Ectodermal cell (in vitro differentiated cells): Measurements from ENCODE around the gene TGM3.

ENCODE experiments used
- H3K27ac ChIP-seq: 2 replicates; pipeline ENCODE4 v1.7.0; 2013; ENCODE audit warnings: mild to moderate bottlenecking, low read depth, low read length; ENCODE audit not compliant: insufficient read depth, poor library complexity, severe bottlenecking
- H3K27me3 ChIP-seq: 2 replicates; pipeline ENCODE4 v1.7.0; 2013; ENCODE audit warnings: mild to moderate bottlenecking, low read length; ENCODE audit not compliant: insufficient read depth, control insufficient read depth, poor library complexity, severe bottlenecking
- H3K36me3 ChIP-seq: one replicate; pipeline ENCODE4 v1.7.0; 2013; ENCODE audit warnings: low read length; ENCODE audit not compliant: control insufficient read depth, insufficient read depth
- H3K4me1 ChIP-seq: one replicate; pipeline ENCODE4 v1.7.0; 2013; ENCODE audit warnings: low read length; ENCODE audit not compliant: control insufficient read depth, insufficient read depth
- H3K4me3 ChIP-seq: 2 replicates; pipeline ENCODE4 v1.7.0; 2013; ENCODE audit warnings: low read depth, low read length, control low read depth; ENCODE audit not compliant: insufficient read depth
- H3K9me3 ChIP-seq: 2 replicates; pipeline ENCODE4 v1.7.0; 2013; ENCODE audit warnings: mild to moderate bottlenecking, low read length, moderate library complexity; ENCODE audit not compliant: control insufficient read depth
- WGBS, 2 experiments: methylation state at CpG; one replicate each; pipeline ENCODE4 v1.1.7; 2013; ENCODE audit warnings: missing lambda C conversion rate in 2 of 2; 5-methylcytosine and 5-hydroxymethylcytosine counted together

Gene TGM3

GRCh38 chr20:2282181-2282580, 13.6 kb upstream of the TGM3 start:
- no peaks in the 10 kb centered on the region for H3K36me3 ChIP-seq
- H3K4me1 ChIP-seq = no peaks in the 10 kb centered on the region
- no peak overlapping the region for H3K4me3 ChIP-seq
- WGBS, 2 experiments = 89 to 90% methylated on average over 4 of the region's 5 CpGs
- H3K27me3 ChIP-seq = no peaks in the 10 kb centered on the region
- no peak overlapping the region for H3K27ac ChIP-seq
- no peaks in the 10 kb centered on the region for H3K9me3 ChIP-seq

- Histone ChIP-seq H3K4me3 (no peak overlapping the region), H3K27ac (no peak overlapping the region), H3K27me3 (no peaks in the 10 kb centered on the region), H3K36me3 (no peaks in the 10 kb centered on the region), H3K4me1 (no peaks in the 10 kb centered on the region), H3K9me3 (no peaks in the 10 kb centered on the region)
- WGBS, 2 experiments = 78 to 96% methylated on average over 2 to 3 of the region's 4 CpGs
Observed at GRCh38 chr20:2283706-2284423, 11.9 kb upstream of the TGM3 start.

GRCh38 chr20:2285193-2285592, 10.6 kb upstream of the TGM3 start:
- H3K4me1 ChIP-seq = no peaks in the 10 kb centered on the region
- H3K27ac ChIP-seq = no peak overlapping the region
- no peaks in the 10 kb centered on the region for H3K36me3 ChIP-seq
- H3K4me3 ChIP-seq = no peak overlapping the region
- no peaks in the 10 kb centered on the region for H3K27me3 ChIP-seq
- 90 to 100% methylated on average over 2 of the region's 2 CpGs for WGBS, 2 experiments
- no peaks in the 10 kb centered on the region for H3K9me3 ChIP-seq

DNA sequence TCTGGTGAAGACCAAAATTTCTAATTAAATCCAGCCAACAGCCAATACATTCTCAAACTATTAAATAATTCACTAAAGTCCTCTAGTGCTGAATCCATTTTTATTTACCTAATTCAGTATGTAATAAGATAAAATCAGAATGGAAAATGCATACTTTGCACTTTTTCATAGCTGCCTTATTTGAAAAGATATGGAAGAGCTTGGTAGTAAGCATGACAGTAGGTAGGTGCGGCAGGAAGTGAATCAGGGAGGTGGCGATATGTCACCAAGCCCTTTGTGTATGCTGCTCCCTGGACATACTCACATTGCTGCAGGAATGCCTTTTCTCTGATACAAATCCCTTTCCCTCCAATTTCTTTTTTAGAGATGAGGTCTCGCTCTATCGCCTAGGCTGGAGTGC, 10.2 kb upstream of the TGM3 start:
- Histone ChIP-seq H3K36me3 (no peaks in the 10 kb centered on the region), H3K9me3 (no peaks in the 10 kb centered on the region), H3K27me3 (no peaks in the 10 kb centered on the region), H3K4me3 (no peak overlapping the region), H3K4me1 (no peaks in the 10 kb centered on the region), H3K27ac (no peak overlapping the region)
- WGBS, 2 experiments = 94 to 95% methylated on average over 4 of the region's 4 CpGs

DNA sequence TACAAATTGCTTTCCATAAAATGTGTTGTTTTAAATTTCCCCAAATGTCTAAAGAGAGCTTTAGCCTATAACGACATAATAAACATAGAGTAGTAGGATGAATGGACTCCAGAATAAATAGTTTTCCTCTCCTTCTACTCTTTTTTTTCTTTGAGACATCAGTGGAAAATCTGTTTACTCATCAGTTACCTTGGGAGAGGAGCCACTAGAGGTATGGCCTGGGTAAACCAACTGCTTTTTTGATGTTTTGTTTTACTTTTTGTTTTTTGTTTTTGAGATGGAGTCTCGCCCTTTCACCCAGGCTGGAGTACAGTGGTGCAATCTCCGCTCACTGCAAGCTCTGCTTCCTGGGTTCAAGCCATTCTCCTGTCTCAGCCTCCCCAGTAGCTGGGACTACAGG, 8.3 kb upstream of the TGM3 start:
- Histone ChIP-seq H3K4me3 (no peak overlapping the region), H3K27ac (no peak overlapping the region), H3K9me3 (no peaks in the 10 kb centered on the region), H3K27me3 (no peaks in the 10 kb centered on the region), H3K36me3 (no peaks in the 10 kb centered on the region), H3K4me1 (no peaks in the 10 kb centered on the region)
- 91 to 95% methylated on average over 2 to 3 of the region's 3 CpGs for WGBS, 2 experiments

DNA sequence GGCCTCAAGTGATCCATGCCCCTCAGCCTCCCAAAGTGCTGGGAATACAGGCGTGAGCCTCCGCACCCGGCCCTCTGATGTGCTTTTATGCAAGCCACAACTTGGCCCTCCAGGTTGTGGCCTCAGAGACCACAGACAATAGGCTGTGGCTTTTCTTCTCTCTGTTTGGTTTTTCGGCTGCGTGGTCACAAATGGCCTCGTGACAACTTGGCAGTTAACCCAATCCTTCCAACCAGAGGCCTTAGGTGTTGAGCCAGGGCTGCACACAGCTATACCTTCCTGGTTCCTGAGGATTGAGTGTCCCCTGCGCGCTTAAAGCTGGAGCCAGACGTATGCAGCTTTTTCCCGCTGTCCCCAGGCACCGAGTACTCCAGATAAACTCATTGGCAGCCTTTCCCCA, 6.3 kb upstream of the TGM3 start:
- no peaks in the 10 kb centered on the region for H3K27me3 ChIP-seq
- H3K4me3 ChIP-seq = no peak overlapping the region
- no peaks in the 10 kb centered on the region for H3K9me3 ChIP-seq
- no peak overlapping the region for H3K27ac ChIP-seq
- H3K36me3 ChIP-seq = no peaks in the 10 kb centered on the region
- 75 to 77% methylated on average over 11 of the region's 11 CpGs for WGBS, 2 experiments
- no peaks in the 10 kb centered on the region for H3K4me1 ChIP-seq

- H3K4me3 ChIP-seq = no peak overlapping the region
- H3K27me3 ChIP-seq = no peaks in the 10 kb centered on the region
- 94 to 95% methylated on average over 5 of the region's 5 CpGs for WGBS, 2 experiments
- H3K36me3 ChIP-seq = no peaks in the 10 kb centered on the region
- H3K9me3 ChIP-seq = no peaks in the 10 kb centered on the region
- H3K27ac ChIP-seq = no peak overlapping the region
- H3K4me1 ChIP-seq = peaks cover under 1% of the 10 kb centered on the region
Observed at GRCh38 chr20:2290486-2290885, 5.3 kb upstream of the TGM3 start.

GRCh38 chr20:2292416-2293110, 3.2 kb upstream of the TGM3 start:
- no peak overlapping the region for H3K27ac ChIP-seq
- H3K4me3 ChIP-seq = no peak overlapping the region
- 94 to 96% methylated on average over 8 of the region's 8 CpGs for WGBS, 2 experiments
- H3K27me3 ChIP-seq = no peaks in the 10 kb centered on the region
- no peaks in the 10 kb centered on the region for H3K36me3 ChIP-seq
- H3K4me1 ChIP-seq = peaks cover 21% of the 10 kb centered on the region
- H3K9me3 ChIP-seq = no peaks in the 10 kb centered on the region

DNA sequence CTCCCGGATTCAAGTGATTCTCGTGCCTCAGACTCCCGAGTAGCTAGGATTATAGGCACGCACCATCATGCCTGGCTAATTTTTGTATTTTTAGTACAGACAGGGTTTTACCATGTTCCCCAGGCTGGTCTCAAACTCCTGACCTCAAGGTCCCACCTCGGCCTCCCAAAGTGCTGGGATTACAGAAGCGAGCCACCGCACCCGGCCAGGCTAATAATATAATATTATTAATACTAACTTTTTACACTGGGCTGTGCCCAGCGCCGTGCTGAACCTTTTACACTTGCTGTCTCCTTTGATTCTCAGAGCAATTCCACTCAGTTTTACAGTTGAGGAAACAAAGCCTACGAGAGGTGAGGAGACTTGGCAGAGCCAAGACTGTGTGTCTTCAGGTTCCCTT, 2.3 kb upstream of the TGM3 start:
- no peaks in the 10 kb centered on the region for H3K9me3 ChIP-seq
- H3K27me3 ChIP-seq = no peaks in the 10 kb centered on the region
- 94 to 97% methylated on average over 10 to 11 of the region's 11 CpGs for WGBS, 2 experiments
- H3K27ac ChIP-seq = no peak overlapping the region
- H3K36me3 ChIP-seq = no peaks in the 10 kb centered on the region
- H3K4me3 ChIP-seq = no peak overlapping the region
- peaks cover 28% of the 10 kb centered on the region for H3K4me1 ChIP-seq

DNA sequence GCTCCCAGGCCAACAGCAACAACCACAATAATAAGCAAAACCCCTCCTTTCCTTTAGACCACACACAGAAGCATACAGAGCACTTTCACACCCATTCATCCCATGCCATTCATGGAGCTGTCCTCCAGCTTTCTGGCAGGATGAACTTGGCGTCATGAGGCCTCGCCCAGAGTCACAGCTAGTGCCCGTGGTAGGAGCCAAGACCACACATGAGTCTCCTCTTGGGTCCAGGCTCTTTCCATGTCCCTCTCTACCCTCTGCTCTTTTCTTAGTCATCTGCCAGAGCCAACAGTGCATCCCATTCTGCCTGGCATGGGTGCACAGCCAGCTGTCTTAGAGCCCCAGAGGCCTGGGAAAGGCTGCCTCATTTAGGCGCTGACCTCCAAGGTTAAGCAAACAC, 1.8 kb upstream of the TGM3 start:
- Histone ChIP-seq H3K27ac (no peak overlapping the region), H3K9me3 (no peaks in the 10 kb centered on the region), H3K27me3 (no peaks in the 10 kb centered on the region), H3K4me3 (no peak overlapping the region), H3K36me3 (no peaks in the 10 kb centered on the region), H3K4me1 (peaks cover 28% of the 10 kb centered on the region)
- WGBS, 2 experiments = 92 to 96% methylated on average over 4 of the region's 4 CpGs
